Fibroblast of peridontal ligament (primary cell): ENCODE results near the gene DCAF4.

Experiments
- DNase-seq: peaks from one replicate; pipeline ENCODE4 v3.0.0-alpha.2; 2010; ENCODE audit errors: extremely low read depth

Gene DCAF4

GRCh38 chr14:72926292-72927028 is at the start of gene DCAF4:
Gene DCAF4, plus strand, starts transcription at chr14:72926464. Its CDS starts 11,515 bp downstream, at chr14:72937979.
- peak; percentile 97 for DNase-seq

GRCh38 chr14:72876710-72877063 is 49.6 kb upstream of the DCAF4 start:
- no peak for DNase-seq

- no peak for DNase-seq
Measured at GRCh38 chr14:72878746-72879145, 47.5 kb upstream of the DCAF4 start.

- no peak for DNase-seq
Measured at GRCh38 chr14:72879431-72879830, 46.8 kb upstream of the DCAF4 start.

- peak; percentile 32 for DNase-seq
Measured at GRCh38 chr14:72880164-72880563, 46.1 kb upstream of the DCAF4 start.

- DNase-seq: no peak
Measured at GRCh38 chr14:72880820-72881219, 45.4 kb upstream of the DCAF4 start.

GRCh38 chr14:72881543-72881942 is 44.7 kb upstream of the DCAF4 start:
- DNase-seq: no peak

- no peak for DNase-seq
Measured at GRCh38 chr14:72882047-72882446, 44.2 kb upstream of the DCAF4 start.

- DNase-seq: no peak
Measured at GRCh38 chr14:72882463-72882862, 43.8 kb upstream of the DCAF4 start.

GRCh38 chr14:72883109-72883508 is 43.2 kb upstream of the DCAF4 start:
- no peak for DNase-seq

GRCh38 chr14:72883961-72884360 is 42.3 kb upstream of the DCAF4 start:
- DNase-seq: no peak

- no peak for DNase-seq
Measured at GRCh38 chr14:72884386-72884785, 41.9 kb upstream of the DCAF4 start.

- no peak for DNase-seq
Measured at GRCh38 chr14:72887514-72887913, 38.8 kb upstream of the DCAF4 start.

- DNase-seq: no peak
Measured at GRCh38 chr14:72888192-72888591, 38.1 kb upstream of the DCAF4 start.

GRCh38 chr14:72888636-72889201 is 37.5 kb upstream of the DCAF4 start:
- DNase-seq: peak; percentile 82

- no peak for DNase-seq
Measured at GRCh38 chr14:72889366-72889765, 36.9 kb upstream of the DCAF4 start.

GRCh38 chr14:72891666-72892102 is 34.6 kb upstream of the DCAF4 start:
- no peak for DNase-seq

GRCh38 chr14:72892103-72892878 is 34.0 kb upstream of the DCAF4 start:
- DNase-seq: peak; percentile 46

- DNase-seq: no peak
Measured at GRCh38 chr14:72892879-72893635, 33.2 kb upstream of the DCAF4 start.

- peak; percentile 95 for DNase-seq
Measured at GRCh38 chr14:72893636-72894322, 32.5 kb upstream of the DCAF4 start, which contains the start of gene DPF3. Gene DPF3, minus strand, starts transcription at chr14:72894101. Its CDS starts 13 bp downstream, at chr14:72894088.

- DNase-seq: no peak
Measured at GRCh38 chr14:72894323-72894622, 32.0 kb upstream of the DCAF4 start.
